ENCODE measurements around the gene CNNM4. TPM values are rescaled to one million over a fixed set of nuclear protein-coding genes. Genes with fewer than 3 reads are reported as not detected.

Gene CNNM4
- polyA plus RNA-seq, 1 experiment: 4.7 TPM

- POLR2A ChIA-PET: interaction anchor here (0.6 to 1.1 kb wide), 6 partner anchors 14 to 488 kb away, joined by 3 to 5 read pairs (median 4); partner anchors contain the start of gene KANSL3
- CTCF ChIA-PET: interaction anchor here (0.6 to 2.8 kb wide), 11 partner anchors 13 to 157 kb away, joined by 3 to 16 read pairs (median 3); no protein-coding TSS in a partner anchor
- Histone ChIP-seq H3K4me3 (ENCODE audit: low read depth, low read length) (peak overlapping the region; percentile 82), H3K27me3 (ENCODE audit: control insufficient read depth, insufficient read depth, low read length) (no peaks in the 10 kb centered on the region), H3K9me3 (ENCODE audit: control insufficient read depth, insufficient read depth, low read length) (peaks cover 5% of the 10 kb centered on the region; the same call in 1 of the 2 replicates), H3K27ac (ENCODE audit: low read depth, low read length) (peak overlapping the region; percentile 47)
- DNase-seq (ENCODE audit: low read depth, low spot score): no peak
- TF ChIP-seq, protein P1, sequence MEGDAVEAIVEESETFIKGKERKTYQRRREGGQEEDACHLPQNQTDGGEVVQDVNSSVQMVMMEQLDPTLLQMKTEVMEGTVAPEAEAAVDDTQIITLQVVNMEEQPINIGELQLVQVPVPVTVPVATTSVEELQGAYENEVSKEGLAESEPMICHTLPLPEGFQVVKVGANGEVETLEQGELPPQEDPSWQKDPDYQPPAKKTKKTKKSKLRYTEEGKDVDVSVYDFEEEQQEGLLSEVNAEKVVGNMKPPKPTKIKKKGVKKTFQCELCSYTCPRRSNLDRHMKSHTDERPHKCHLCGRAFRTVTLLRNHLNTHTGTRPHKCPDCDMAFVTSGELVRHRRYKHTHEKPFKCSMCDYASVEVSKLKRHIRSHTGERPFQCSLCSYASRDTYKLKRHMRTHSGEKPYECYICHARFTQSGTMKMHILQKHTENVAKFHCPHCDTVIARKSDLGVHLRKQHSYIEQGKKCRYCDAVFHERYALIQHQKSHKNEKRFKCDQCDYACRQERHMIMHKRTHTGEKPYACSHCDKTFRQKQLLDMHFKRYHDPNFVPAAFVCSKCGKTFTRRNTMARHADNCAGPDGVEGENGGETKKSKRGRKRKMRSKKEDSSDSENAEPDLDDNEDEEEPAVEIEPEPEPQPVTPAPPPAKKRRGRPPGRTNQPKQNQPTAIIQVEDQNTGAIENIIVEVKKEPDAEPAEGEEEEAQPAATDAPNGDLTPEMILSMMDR (IDR thresholded peaks at IDR 0.05; ENCODE audit: low read depth, low read length): peak; percentile 41
Measured at GRCh38 chr2:96760986-96761832, 507 bp downstream of the CNNM4 start.

GRCh38 chr2:96762529-96763311 is 2.0 kb downstream of the CNNM4 start:
- H3K4me3 ChIP-seq (ENCODE audit: low read depth, low read length): peak overlapping the region; percentile 52
- no peak overlapping the region for H3K27ac ChIP-seq (ENCODE audit: low read depth, low read length)
- H3K9me3 ChIP-seq (ENCODE audit: control insufficient read depth, insufficient read depth, low read length): peaks cover 5% of the 10 kb centered on the region; the same call in 1 of the 2 replicates
- H3K27me3 ChIP-seq (ENCODE audit: control insufficient read depth, insufficient read depth, low read length): no peaks in the 10 kb centered on the region
- ChIA-PET CTCF (interaction anchor here (0.6 to 2.8 kb wide), 7 partner anchors 12 to 158 kb away, joined by 3 to 16 read pairs (median 4); no protein-coding TSS in a partner anchor), POLR2A (interaction anchor here (1.1 to 1.5 kb wide), 2 partner anchors 13 to 54 kb away, joined by 3 read pairs; partner anchors contain the start of gene CNNM3)
- no peak for DNase-seq (ENCODE audit: low read depth, low spot score)
- TF ChIP-seq, protein P1 (IDR thresholded peaks at IDR 0.05; ENCODE audit: low read depth, low read length): no peak

DNA sequence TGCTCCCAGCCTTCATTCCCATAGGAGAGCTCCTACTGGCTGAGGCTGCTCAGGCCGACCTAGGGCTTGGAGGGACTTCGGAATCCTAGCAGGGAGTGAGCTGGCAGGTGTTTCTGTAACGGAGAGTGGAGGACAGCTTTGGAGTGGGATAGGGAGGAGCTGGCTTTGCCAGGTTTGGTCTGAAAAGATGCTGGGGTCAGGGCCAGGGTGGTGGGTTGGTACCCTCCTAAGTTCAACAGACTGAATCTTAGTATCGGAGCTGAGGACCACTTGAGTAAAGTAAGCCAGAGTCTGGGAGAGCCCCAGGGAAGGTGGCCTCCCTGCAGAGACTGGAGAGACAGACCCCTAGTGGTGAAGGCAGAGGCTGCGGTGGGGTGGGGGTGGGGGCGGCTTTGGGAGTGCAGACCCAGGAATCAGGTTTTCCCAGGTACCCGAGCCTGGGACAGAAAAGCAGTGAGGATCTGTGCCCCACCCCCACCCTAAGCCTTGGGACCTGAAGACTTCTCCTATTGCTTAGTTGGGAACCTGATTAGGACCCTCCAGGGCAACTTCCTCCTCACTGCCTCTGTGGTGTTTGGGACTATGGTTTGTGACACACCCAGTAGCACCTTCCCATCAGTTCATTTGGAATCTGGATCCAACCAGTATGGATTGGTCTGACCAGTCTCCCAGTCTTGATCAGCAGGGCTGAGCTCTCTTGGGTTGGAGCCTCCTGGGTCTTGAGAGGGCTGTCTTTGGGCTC is 3.0 kb downstream of the CNNM4 start:
- TF ChIP-seq, protein P1 (IDR thresholded peaks at IDR 0.05; ENCODE audit: low read depth, low read length): peak; percentile 54
- Histone ChIP-seq H3K27me3 (ENCODE audit: control insufficient read depth, insufficient read depth, low read length) (no peaks in the 10 kb centered on the region), H3K27ac (ENCODE audit: low read depth, low read length) (no peak overlapping the region), H3K9me3 (ENCODE audit: control insufficient read depth, insufficient read depth, low read length) (peaks cover 5% of the 10 kb centered on the region; the same call in 1 of the 2 replicates), H3K4me3 (ENCODE audit: low read depth, low read length) (peak overlapping the region; percentile 52)
- ChIA-PET POLR2A (interaction anchor here (1.5 kb wide), 1 partner anchor 53 kb away, joined by 3 read pairs; the partner anchor contains the start of gene CNNM3), CTCF (interaction anchor here (0.6 to 2.8 kb wide), 8 partner anchors 11 to 398 kb away, joined by 3 to 16 read pairs (median 4); no protein-coding TSS in a partner anchor)
- DNase-seq (ENCODE audit: low read depth, low spot score): no peak

DNA sequence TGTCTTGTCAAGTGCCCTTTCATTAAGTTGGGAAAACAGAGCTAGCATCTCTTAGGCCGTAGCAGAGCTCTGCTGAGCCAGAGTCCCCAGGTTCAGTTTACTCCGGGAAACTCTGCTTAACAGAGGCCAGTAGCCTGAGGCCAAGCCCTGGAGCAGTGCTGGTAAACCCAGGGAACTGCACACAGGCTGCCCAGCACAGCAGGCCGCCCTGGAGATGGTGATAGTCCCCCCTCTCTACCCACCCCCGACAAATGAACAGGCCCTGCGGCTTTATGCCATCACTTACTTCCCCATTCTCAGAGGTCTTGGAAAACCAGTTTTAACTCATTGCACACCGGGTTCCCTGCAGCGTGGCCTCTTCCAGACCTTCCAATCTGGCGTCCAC is 3.5 kb downstream of the CNNM4 start:
- no peaks in the 10 kb centered on the region for H3K27me3 ChIP-seq (ENCODE audit: control insufficient read depth, insufficient read depth, low read length)
- H3K9me3 ChIP-seq (ENCODE audit: control insufficient read depth, insufficient read depth, low read length): peaks cover 5% of the 10 kb centered on the region; the same call in 1 of the 2 replicates
- no peak for DNase-seq (ENCODE audit: low read depth, low spot score)
- H3K4me3 ChIP-seq (ENCODE audit: low read depth, low read length): peak overlapping the region; percentile 52; the same call in 1 of the 2 replicates
- CTCF ChIA-PET: interaction anchor here (1.3 kb wide), 1 partner anchor 35 kb away, joined by 4 read pairs; no protein-coding TSS in a partner anchor
- TF ChIP-seq, protein P1 (IDR thresholded peaks at IDR 0.05; ENCODE audit: low read depth, low read length): no peak
- POLR2A ChIA-PET: no interaction called here
- no peak overlapping the region for H3K27ac ChIP-seq (ENCODE audit: low read depth, low read length)
